Measurements from ENCODE around the gene GTPBP1. TPM values are rescaled to one million over a fixed set of nuclear protein-coding genes. Genes with fewer than 3 reads are reported as not detected.

GTPBP1 gene
- total and polyA plus RNA-seq, 2 donors (not counting 3 experiments of a cell fraction or from before 2014, with no cell fraction given): 29.8 to 50.3 TPM

DNA sequence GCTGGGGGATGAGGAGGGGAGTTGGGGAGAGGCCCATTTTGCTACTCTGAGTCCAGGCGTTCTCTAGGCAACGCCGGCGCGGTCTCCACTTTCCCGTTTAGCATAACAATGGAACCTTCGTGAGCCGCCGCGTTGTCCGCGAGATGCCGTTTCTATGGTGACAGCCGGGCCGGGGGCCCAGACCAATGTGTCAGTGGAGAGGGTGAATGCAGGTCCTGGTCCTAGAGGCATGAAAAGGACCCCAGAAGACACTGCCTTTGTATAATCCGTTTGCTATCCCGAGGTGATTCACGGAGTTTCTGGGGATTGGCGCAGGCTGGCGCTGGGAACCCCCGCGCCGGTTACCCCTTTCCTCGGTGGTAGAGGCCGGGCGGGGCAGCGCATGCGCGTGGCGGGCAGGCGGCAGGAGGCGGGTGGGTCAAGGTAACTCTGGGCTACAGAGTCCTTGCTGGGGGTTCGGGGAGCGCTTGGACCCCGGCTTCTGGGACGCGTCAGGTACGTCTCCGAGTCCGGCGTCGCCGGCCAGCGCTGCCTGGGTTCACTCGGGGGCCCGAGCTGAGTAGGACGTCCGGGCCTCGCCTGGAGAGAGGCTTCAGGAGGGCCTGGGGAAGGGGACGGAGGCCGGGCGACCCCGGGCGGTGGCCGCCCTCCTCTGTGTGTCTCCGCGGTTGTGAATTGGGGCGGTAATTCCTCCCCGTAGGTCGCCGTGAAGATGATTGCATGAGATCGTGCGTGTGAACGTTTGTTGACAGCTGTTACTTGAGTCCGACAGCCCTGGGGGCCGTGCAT, 49.3 kb upstream of the GTPBP1 start, which contains the start of the genes CBY1 and FAM227A:
Gene CBY1, plus strand, starts transcription at position 383 of the 789 bp plus-strand sequence. CDS start 11,417 bp downstream, outside the sequence.
Gene FAM227A, minus strand, starts transcription at position 137 of the 789 bp plus-strand sequence. CDS start 6,224 bp downstream, outside the sequence.
- Histone ChIP-seq H3K36me3 (ENCODE audit: control insufficient read depth in 2 of 2, extremely low read depth in 1 of 2, insufficient read depth in 2 of 2, low read length in 2 of 2) (no peaks in the 10 kb centered on the region), H3K4me3 (replicated peaks in 1 of 3; ENCODE audit: insufficient read depth in 1 of 3, low read depth in 1 of 3, low read length in 3 of 3) (peak within 1 kb of the TSS; percentile 31 to 94 (median 82)), H2AFZ (ENCODE audit: low read depth, low read length) (peak within 1 kb of the TSS; percentile 78), H3K79me2 (ENCODE audit: control insufficient read depth, insufficient read depth, low read length) (peaks cover 8% of the 10 kb centered on the region), H3K27ac (ENCODE audit: insufficient read depth, low read depth, low read length) (peak within 1 kb of the TSS; percentile 96), H3K9me3 (replicated peaks; ENCODE audit: control insufficient read depth, insufficient read depth, low read length) (no peaks in the 10 kb centered on the region), H3K9ac (replicated peaks; ENCODE audit: extremely low read depth, insufficient read depth, low read length) (peak within 1 kb of the TSS; percentile 98), H3K4me1 (ENCODE audit: control insufficient read depth, extremely low read depth, insufficient read depth, low read length) (peaks cover 11% of the 10 kb centered on the region), H3K9me1 (replicated peaks; ENCODE audit: control insufficient read depth, extremely low read depth, insufficient read depth, low read length) (no peaks in the 10 kb centered on the region), H4K20me1 (replicated peaks; ENCODE audit: control insufficient read depth, extremely low read depth, insufficient read depth, low read length) (no peaks in the 10 kb centered on the region), H3K27me3 (ENCODE audit: control insufficient read depth in 2 of 2, insufficient read depth in 2 of 2, low read length in 2 of 2) (no peaks in the 10 kb centered on the region), H3K4me2 (ENCODE audit: insufficient read depth, low read length) (peak within 1 kb of the TSS; percentile 88)
- BruUV-seq (replicated peaks): TSS peak; percentile 62
- dilution Hi-C loops (cut with MboI; ENCODE audit: extremely low pct_ligation_motif_present, low sequenced_read_pairs): no loop called here
- intact Hi-C loops (cut with micrococcal nuclease): loop anchor here (1.0 to 2.0 kb wide), 3 partner anchors 25 to 150 kb away; partner anchors contain the start of genes DDX17, JOSD1 and TOMM22
- no peak for TF ChIP-seq EZH2 (IDR thresholded peaks at IDR 0.05; ENCODE audit: borderline replicate concordance, low read depth, low read length, severe bottlenecking)
- no peak for TF ChIP-seq JUN (IDR thresholded peaks at IDR 0.05; ENCODE audit: borderline replicate concordance, insufficient read depth, insufficient read length, low read depth)
- TF ChIP-seq, protein P1, sequence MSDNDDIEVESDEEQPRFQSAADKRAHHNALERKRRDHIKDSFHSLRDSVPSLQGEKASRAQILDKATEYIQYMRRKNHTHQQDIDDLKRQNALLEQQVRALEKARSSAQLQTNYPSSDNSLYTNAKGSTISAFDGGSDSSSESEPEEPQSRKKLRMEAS (IDR thresholded peaks at IDR 0.05; ENCODE audit: insufficient read depth, insufficient read length): peak; percentile 17
- peak; percentile 18 for TF ChIP-seq POLR2A (IDR thresholded peaks at IDR 0.05; ENCODE audit: low read depth, low read length)
- TF ChIP-seq MYC (IDR thresholded peaks at IDR 0.05; ENCODE audit: low read depth, low read length): no peak
- TF ChIP-seq CTCF (IDR thresholded peaks at IDR 0.05; ENCODE audit: extremely low read depth in 1 of 2, insufficient read depth in 1 of 2, low read depth in 1 of 2, low read length in 2 of 2): no peak
- TF ChIP-seq GATA2 (IDR thresholded peaks at IDR 0.05; ENCODE audit: insufficient read depth, insufficient read length, low read depth, low read length): no peak
- peak; percentile 63 for TF ChIP-seq POLR2AphosphoS5 (IDR thresholded peaks at IDR 0.05; ENCODE audit: insufficient read depth, low read depth, low read length)
- TF ChIP-seq FOS (IDR thresholded peaks at IDR 0.05; ENCODE audit: borderline replicate concordance, insufficient read depth, low read length): no peak
- DNase-seq (ENCODE audit: low read depth, low spot score) (peak; percentile 87), FAIRE-seq (peak; percentile 87)
- ChIA-PET CTCF (interaction anchor here (1.0 kb wide), 1 partner anchor 622 kb away, joined by 3 read pairs; no protein-coding TSS in a partner anchor), POLR2A (no interaction called here)
